Dermis blood vessel endothelial cell (primary cell): ENCODE results near the gene SELENON. TPM values are rescaled to one million over a fixed set of nuclear protein-coding genes. Genes with fewer than 3 reads are reported as not detected.

Experiments
- DNase-seq: peaks from one replicate; pipeline ENCODE4 v3.0.0; 2010
- total RNA-seq: library from RNA; depleted of rRNA; stranded (reverse); fragments of >200 nt; gene quantifications from 2 replicates; pipeline ENCODE4 v1.2.3, GENCODE V29; 2014

The SELENON gene
- total RNA-seq, 1 donor from 2014 or later: 34.7 TPM

- DNase-seq: no peak
These were observed 9.9 kb downstream of the SELENON start for GRCh38 chr1:25809929-25810328.

- DNase-seq: peak; percentile 73
These were observed 10.6 kb downstream of the SELENON start for GRCh38 chr1:25810341-25811299.

- no peak for DNase-seq
These were observed 11.5 kb downstream of the SELENON start for GRCh38 chr1:25811384-25812082.

- DNase-seq: no peak
These were observed 13.2 kb downstream of the SELENON start for GRCh38 chr1:25813071-25813733.

GRCh38 chr1:25813734-25814471 is 13.9 kb downstream of the SELENON start:
- DNase-seq: no peak

GRCh38 chr1:25814549-25815087 is 14.6 kb downstream of the SELENON start:
- DNase-seq: no peak

GRCh38 chr1:25815208-25816111 is 15.5 kb downstream of the SELENON start:
- no peak for DNase-seq

GRCh38 chr1:25816112-25816718 is 16.2 kb downstream of the SELENON start:
- DNase-seq: no peak

- peak; percentile 26 for DNase-seq
These were observed 18.0 kb downstream of the SELENON start for GRCh38 chr1:25817840-25818501.

- no peak for DNase-seq
These were observed 18.6 kb downstream of the SELENON start for GRCh38 chr1:25818569-25818968.

- peak; percentile 68 for DNase-seq
These were observed 19.7 kb downstream of the SELENON start, which contains the start of gene MTFR1L for GRCh38 chr1:25819491-25820246. Gene MTFR1L, plus strand, starts transcription at chr1:25819954. Its CDS starts 3,151 bp downstream, at chr1:25823105.

GRCh38 chr1:25820247-25821111 is 20.5 kb downstream of the SELENON start:
- DNase-seq: peak; percentile 64

GRCh38 chr1:25821112-25821476 is 21.1 kb downstream of the SELENON start:
- DNase-seq: no peak

GRCh38 chr1:25821630-25822091 is 21.7 kb downstream of the SELENON start:
- DNase-seq: peak; percentile 49

GRCh38 chr1:25825605-25826004 is 25.6 kb downstream of the SELENON start:
- DNase-seq: no peak

- DNase-seq: no peak
These were observed 26.6 kb downstream of the SELENON start for GRCh38 chr1:25826571-25826970.

GRCh38 chr1:25828491-25828890 is 28.5 kb downstream of the SELENON start:
- DNase-seq: no peak

GRCh38 chr1:25829046-25829445 is 29.1 kb downstream of the SELENON start:
- DNase-seq: no peak
